Colonic mucosa (tissue), 4 donors: ENCODE results near the gene ZNF333. TPM values are rescaled to one million over a fixed set of nuclear protein-coding genes. Genes with fewer than 3 reads are reported as not detected.
"Not testable (repeated sequence)": the region's sequence is repeated elsewhere in the genome, so short reads cannot be mapped to it uniquely, and the experiment has no call there.

Source experiments
- DNase-seq: peaks from one replicate; pipeline ENCODE4 v3.0.0-alpha.2; 2020
- H3K27ac ChIP-seq: fragments of 200-600 bp; one replicate; pipeline ENCODE4 v1.8.0; 2021
- H3K27me3 ChIP-seq: fragments of 200-600 bp; one replicate; pipeline ENCODE4 v1.8.0; 2021
- H3K36me3 ChIP-seq: fragments of 200-600 bp; one replicate; pipeline ENCODE4 v1.8.0; 2021
- H3K4me1 ChIP-seq: fragments of 200-600 bp; one replicate; pipeline ENCODE4 v1.8.0; 2021; ENCODE audit warnings: mild to moderate bottlenecking
- H3K4me3 ChIP-seq: fragments of 200-600 bp; one replicate; pipeline ENCODE4 v1.8.0; 2021
- H3K9ac ChIP-seq, 2 donors: one replicate each; pipeline ENCODE4 v1.7.0; 2013; ENCODE audit warnings: control low read depth in 2 of 2, low read depth in 2 of 2, low read length in 2 of 2
- H3K9me3 ChIP-seq: fragments of 200-600 bp; one replicate; pipeline ENCODE4 v1.8.0; 2021
- intact Hi-C: fragments of 100-400 bp; cut with DNase I; formaldehyde crosslinking; loops from one replicate; pipeline ENCODE4 v1.14.1; 2022
- total RNA-seq, 2 donors: library from RNA; stranded (reverse); fragmentation: NEBNext Ultra II Directional in 1 of 2; extraction: Animal tissue kit (Norgen Biotek cat#: 25700) in 1 of 2; gene quantifications; one replicate each; pipeline ENCODE4 v1.2.1, GENCODE V29; 2021
- TF ChIP-seq, protein P1 (sequence below): fragments of 200-600 bp; IDR thresholded peaks from one replicate; pipeline ENCODE4 v1.8.0; 2022; ENCODE audit warnings: antibody characterized with exemption, mild to moderate bottlenecking
- donor health status: healthy.
- donor health status: DM: no; HTN: no; CAD: no.
- donor health status: DM: no; HTN: no; CAD: no.

ZNF333 gene
- total RNA-seq, 2 donors from 2014 or later, result 6.7 to 7.3 TPM

DNA sequence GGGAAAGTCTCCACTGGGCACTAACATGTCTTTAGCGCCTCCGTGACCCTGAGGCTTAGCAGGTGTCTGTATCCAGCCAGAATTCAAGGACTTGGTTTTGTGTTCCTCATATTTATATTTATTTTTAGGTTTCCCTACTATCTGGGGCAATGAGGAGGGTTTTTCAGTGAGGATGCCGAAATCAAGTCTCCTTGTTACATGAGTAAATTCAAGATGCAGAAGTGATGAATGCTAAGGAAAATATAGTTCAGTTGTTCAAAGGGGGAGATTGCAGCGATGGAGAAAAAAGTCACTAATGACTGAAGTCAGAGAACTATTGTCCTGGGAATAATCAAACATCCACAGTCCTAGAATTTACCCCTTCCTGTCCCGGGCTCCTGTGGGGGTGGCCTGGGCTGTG lies 89.3 kb downstream of the ZNF333 start:
- Histone ChIP-seq H3K9me3 (no peaks in the 10 kb centered on the region), H3K27me3 (no peaks in the 10 kb centered on the region), H3K4me1 (no peaks in the 10 kb centered on the region), H3K27ac (no peak overlapping the region), H3K9ac (no peak overlapping the region), H3K4me3 (no peak overlapping the region), H3K36me3 (no peaks in the 10 kb centered on the region)
- TF ChIP-seq, protein P1, sequence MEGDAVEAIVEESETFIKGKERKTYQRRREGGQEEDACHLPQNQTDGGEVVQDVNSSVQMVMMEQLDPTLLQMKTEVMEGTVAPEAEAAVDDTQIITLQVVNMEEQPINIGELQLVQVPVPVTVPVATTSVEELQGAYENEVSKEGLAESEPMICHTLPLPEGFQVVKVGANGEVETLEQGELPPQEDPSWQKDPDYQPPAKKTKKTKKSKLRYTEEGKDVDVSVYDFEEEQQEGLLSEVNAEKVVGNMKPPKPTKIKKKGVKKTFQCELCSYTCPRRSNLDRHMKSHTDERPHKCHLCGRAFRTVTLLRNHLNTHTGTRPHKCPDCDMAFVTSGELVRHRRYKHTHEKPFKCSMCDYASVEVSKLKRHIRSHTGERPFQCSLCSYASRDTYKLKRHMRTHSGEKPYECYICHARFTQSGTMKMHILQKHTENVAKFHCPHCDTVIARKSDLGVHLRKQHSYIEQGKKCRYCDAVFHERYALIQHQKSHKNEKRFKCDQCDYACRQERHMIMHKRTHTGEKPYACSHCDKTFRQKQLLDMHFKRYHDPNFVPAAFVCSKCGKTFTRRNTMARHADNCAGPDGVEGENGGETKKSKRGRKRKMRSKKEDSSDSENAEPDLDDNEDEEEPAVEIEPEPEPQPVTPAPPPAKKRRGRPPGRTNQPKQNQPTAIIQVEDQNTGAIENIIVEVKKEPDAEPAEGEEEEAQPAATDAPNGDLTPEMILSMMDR, result no peak
- intact Hi-C loops, result no loop called here
- DNase-seq, result no peak

DNA sequence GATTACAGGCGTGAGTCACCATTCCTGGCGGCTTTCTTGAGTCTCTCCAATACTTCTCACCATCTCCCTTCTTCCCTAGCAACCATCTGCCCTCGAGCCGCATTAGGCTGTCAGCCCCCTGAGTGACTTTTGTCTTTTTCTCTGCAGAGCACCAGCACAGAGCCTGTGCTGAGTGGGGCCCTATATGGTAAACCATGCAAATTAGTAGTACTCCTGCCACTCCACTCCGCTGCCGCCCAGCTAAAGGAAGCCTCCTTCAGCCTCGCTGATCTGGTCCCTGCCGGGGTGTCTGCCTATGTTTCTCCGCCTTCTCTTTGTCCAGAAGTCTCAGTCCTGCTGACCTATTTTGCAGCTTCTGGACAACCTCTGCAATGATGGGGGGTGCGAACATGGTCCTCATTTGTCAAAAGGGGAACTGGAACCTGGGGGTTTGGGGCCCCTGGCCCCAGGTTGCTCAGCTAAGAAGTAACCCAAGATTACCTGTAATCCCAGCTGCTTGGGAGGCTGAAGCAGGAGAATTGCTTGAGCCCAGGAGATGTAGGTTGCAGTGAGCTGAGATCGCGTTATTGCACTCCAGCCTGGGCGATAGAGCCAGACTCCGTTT lies 90.9 kb downstream of the ZNF333 start:
- intact Hi-C loops, H3K4me1 ChIP-seq, H3K9ac ChIP-seq, H3K4me3 ChIP-seq, H3K27ac ChIP-seq, H3K27me3 ChIP-seq, DNase-seq, H3K36me3 ChIP-seq, H3K9me3 ChIP-seq: not testable (repeated sequence)

DNA sequence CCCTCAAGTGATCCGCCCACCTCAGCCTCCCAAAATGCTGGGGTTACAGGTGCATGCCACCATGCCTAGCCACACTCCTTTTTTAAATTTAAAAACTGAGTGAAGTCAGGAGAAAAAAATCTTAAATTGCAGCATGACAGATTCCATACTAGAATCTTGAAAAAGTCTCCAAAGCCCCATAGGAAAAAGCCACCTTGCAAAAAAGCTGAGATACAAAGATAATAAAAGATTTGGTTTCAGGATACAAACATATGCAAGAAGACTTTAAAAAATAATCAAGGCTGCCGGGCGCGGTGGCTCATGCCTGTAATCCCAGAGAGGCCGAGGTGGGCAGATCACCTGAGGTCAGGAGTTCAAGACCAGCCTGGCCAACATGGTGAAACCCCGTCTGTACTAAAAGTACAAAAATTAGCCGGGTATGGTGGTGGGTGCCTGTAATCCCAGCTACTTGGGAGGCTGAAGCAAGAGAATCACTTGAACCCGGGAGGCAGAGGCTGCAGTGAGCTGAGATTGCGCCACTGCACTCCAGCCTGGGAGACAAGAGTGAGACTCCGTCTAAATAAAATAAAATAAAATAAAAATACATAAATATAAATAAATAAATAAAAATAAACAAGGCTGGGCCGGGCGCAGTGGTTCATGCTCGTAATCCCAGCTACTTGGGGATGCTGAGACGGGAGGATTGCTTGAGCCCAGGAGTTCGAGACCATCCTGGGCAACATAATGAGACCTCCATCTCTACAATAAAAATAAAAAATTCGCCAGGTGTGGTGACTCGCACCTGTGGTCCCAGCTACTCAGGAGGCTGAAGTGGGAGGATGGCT lies 92.1 kb downstream of the ZNF333 start:
- H3K9ac ChIP-seq, H3K9me3 ChIP-seq, H3K4me3 ChIP-seq, H3K27ac ChIP-seq, H3K4me1 ChIP-seq, DNase-seq, H3K27me3 ChIP-seq, intact Hi-C loops, H3K36me3 ChIP-seq: not testable (repeated sequence)

DNA sequence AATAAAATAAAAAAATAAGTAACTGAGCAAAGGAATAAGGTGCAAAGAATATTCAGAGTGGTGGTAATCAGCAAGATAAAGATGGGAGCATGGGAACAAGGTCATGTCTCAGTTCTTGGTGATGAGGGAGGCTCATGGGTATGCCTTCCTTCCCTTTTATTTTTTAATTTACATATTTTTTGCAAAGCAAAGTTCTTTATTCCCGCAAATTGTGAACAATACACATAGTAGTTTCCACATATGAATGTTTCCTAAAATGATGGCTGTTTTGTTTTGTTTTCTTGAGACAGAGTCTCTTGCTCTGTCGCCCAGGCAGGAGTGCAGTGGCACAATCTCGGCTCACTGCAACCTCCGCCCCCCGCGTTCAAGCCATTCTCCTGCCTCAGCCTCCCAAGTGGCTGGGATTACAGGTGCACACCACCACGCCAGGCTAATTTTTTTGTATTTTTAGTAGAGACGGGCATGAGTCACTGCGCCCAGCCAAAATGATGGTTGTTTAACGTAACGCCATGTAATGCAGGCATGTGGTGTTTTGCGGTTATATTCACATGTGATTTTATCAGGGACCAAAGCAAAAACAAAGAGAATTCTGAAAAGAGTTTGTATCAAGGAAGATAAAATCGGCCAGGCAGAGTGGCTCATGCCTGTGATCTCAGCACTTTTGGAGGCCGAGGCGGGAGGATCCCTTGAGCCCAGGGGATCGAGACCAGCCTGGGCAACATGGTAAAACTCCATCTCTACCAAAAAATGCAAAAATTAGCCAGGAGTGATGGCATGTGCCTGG lies 93.0 kb downstream of the ZNF333 start:
- no peaks in the 10 kb centered on the region for H3K27me3 ChIP-seq

More for the DNA sequence above, 93.0 kb downstream of the ZNF333 start:
- TF ChIP-seq, protein P1, result no peak
- no peaks in the 10 kb centered on the region for H3K9me3 ChIP-seq
- no peaks in the 10 kb centered on the region for H3K4me1 ChIP-seq
- intact Hi-C loops, result no loop called here
- no peak for DNase-seq
- H3K27ac ChIP-seq, result no peak overlapping the region
- no peak overlapping the region for H3K9ac ChIP-seq
- H3K36me3 ChIP-seq, result no peaks in the 10 kb centered on the region
- no peak overlapping the region for H3K4me3 ChIP-seq

Other genes starting within 250 kb of the ZNF333 start
- under 1 TPM; 0.35 to 0.72 TPM for gene PTGER1, start 214.7 kb upstream of the ZNF333 start, total RNA-seq
- gene GIPC1, start 193.9 kb upstream of the ZNF333 start, total RNA-seq, result 100 to 1,000 TPM; 281 to 404 TPM
- 100 to 1,000 TPM; 127 to 148 TPM for gene DNAJB1, start 171.7 kb upstream of the ZNF333 start, total RNA-seq
- gene TECR, start 160.5 kb upstream of the ZNF333 start, total RNA-seq, result 100 to 1,000 TPM; 136 to 201 TPM
- gene NDUFB7, start 118.0 kb upstream of the ZNF333 start, total RNA-seq, result 100 to 1,000 TPM; 216 to 302 TPM
- gene CLEC17A, start 107.0 kb upstream of the ZNF333 start, total RNA-seq, result under 1 TPM; 0.12 to 0.32 TPM
- gene ADGRE3, start 15.2 kb upstream of the ZNF333 start, total RNA-seq, result 1 to 10 TPM in 1 of 2 donors, not detected in 1; 1.2 TPM
- gene ADGRE2, start 88.5 kb downstream of the ZNF333 start, total RNA-seq, result 1 to 10 TPM; 1.3 to 1.8 TPM
- gene OR7A5, start 145.1 kb downstream of the ZNF333 start, total RNA-seq, result not detected
- gene OR7C1, start 145.1 kb downstream of the ZNF333 start, total RNA-seq, result not detected
- gene OR7A10, start 158.9 kb downstream of the ZNF333 start, total RNA-seq, result not detected
- gene OR7A17, start 196.1 kb downstream of the ZNF333 start, total RNA-seq, result not detected